DOHH2 (cell line): ENCODE results near the gene SLC16A7.
"Not testable (repeated sequence)": the region's sequence is repeated elsewhere in the genome, so short reads cannot be mapped to it uniquely, and the experiment has no call there.

Source experiments
- H3F3A ChIP-seq: fragments of 200-600 bp; sonication (generic), shearing (Covaris generic); 2 replicates; pipeline ENCODE4 v1.6.0; 2016; ENCODE audit warnings: antibody characterized with exemption, mild to moderate bottlenecking; ENCODE audit not compliant: control insufficient read depth, insufficient read depth
- H3K27ac ChIP-seq: fragments of 200-600 bp; sonication (generic); 2 replicates; pipeline ENCODE4 v1.5.1; 2014; ENCODE audit warnings: low read depth, mild to moderate bottlenecking, low read length, moderate library complexity
- H3K27me3 ChIP-seq: fragments of 200-600 bp; sonication (generic); 2 replicates; pipeline ENCODE4 v1.6.1; 2014; ENCODE audit warnings: mild to moderate bottlenecking, low read length, mixed read lengths; ENCODE audit not compliant: control insufficient read depth
- H3K36me3 ChIP-seq: fragments of 200-600 bp; sonication (generic); 2 replicates; pipeline ENCODE4 v1.6.1; 2014; ENCODE audit warnings: mild to moderate bottlenecking, low read length, moderate library complexity, mixed read lengths; ENCODE audit not compliant: control insufficient read depth
- H3K4me1 ChIP-seq: fragments of 200-600 bp; sonication (generic); 2 replicates; pipeline ENCODE4 v1.6.1; 2014; ENCODE audit warnings: mild to moderate bottlenecking, low read length, mixed read lengths; ENCODE audit not compliant: control insufficient read depth
- H3K4me2 ChIP-seq: fragments of 200-600 bp; sonication (generic); 2 replicates; pipeline ENCODE4 v1.6.0; 2014; ENCODE audit warnings: mild to moderate bottlenecking, low read length, moderate library complexity
- H3K4me3 ChIP-seq: fragments of 200-600 bp; sonication (generic); 2 replicates; pipeline ENCODE4 v1.5.1; 2014; ENCODE audit warnings: mild to moderate bottlenecking, low read length, mixed read lengths
- H3K79me2 ChIP-seq: fragments of 200-600 bp; sonication (generic); 2 replicates; pipeline ENCODE4 v1.6.1; 2014; ENCODE audit warnings: mild to moderate bottlenecking, low read length, mixed read lengths; ENCODE audit not compliant: control insufficient read depth
- H3K9me2 ChIP-seq: fragments of 200-600 bp; sonication (generic); replicated peaks from 2 replicates; pipeline ENCODE4 v1.6.1; 2014; ENCODE audit warnings: mild to moderate bottlenecking, low read length, mixed read lengths; ENCODE audit not compliant: control insufficient read depth
- H3K9me3 ChIP-seq: fragments of 200-600 bp; sonication (generic); 2 replicates; pipeline ENCODE4 v1.6.1; 2014; ENCODE audit warnings: antibody characterized with exemption, low read length, mixed read lengths; ENCODE audit not compliant: control insufficient read depth, insufficient read depth
- H4K20me1 ChIP-seq: fragments of 200-600 bp; sonication (generic); 2 replicates; pipeline ENCODE4 v1.6.0; 2014; ENCODE audit warnings: low read depth, mild to moderate bottlenecking, antibody characterized with exemption, low read length, moderate library complexity; ENCODE audit not compliant: control insufficient read depth, insufficient read depth
- CTCF ChIP-seq: fragments of 200-600 bp; sonication (generic); IDR thresholded peaks from one replicate; pipeline ENCODE4 v1.5.1; 2014; ENCODE audit warnings: antibody characterized with exemption, mild to moderate bottlenecking, low read depth, low read length; ENCODE audit not compliant: poor library complexity, severe bottlenecking
- EZH2phosphoT487 ChIP-seq: fragments of 200-600 bp; sonication (generic); IDR thresholded peaks from 2 replicates; pipeline ENCODE4 v1.6.1; 2017; ENCODE audit warnings: borderline replicate concordance, mild to moderate bottlenecking, antibody characterized with exemption, low read length, moderate library complexity, mixed read lengths

Gene SLC16A7

GRCh38 chr12:59737725-59738463, 142.1 kb downstream of the SLC16A7 start:
- no peaks in the 10 kb centered on the region for H3K9me3 ChIP-seq
- no peaks in the 10 kb centered on the region for H4K20me1 ChIP-seq
- H3K36me3 ChIP-seq = no peaks in the 10 kb centered on the region; the same call in 1 of the 2 replicates
- H3K9me2 ChIP-seq = no peaks in the 10 kb centered on the region
- H3K4me2 ChIP-seq = no peak overlapping the region
- no peak overlapping the region for H3K4me3 ChIP-seq
- no peak overlapping the region for H3K27ac ChIP-seq
- H3K79me2 ChIP-seq = no peaks in the 10 kb centered on the region
- TF ChIP-seq EZH2phosphoT487 (no peak), CTCF (no peak)
- H3K27me3 ChIP-seq = no peaks in the 10 kb centered on the region
- no peaks in the 10 kb centered on the region for H3F3A ChIP-seq
- no peaks in the 10 kb centered on the region for H3K4me1 ChIP-seq

- Histone ChIP-seq H4K20me1 (no peaks in the 10 kb centered on the region), H3K4me3 (no peak overlapping the region), H3K9me3 (no peaks in the 10 kb centered on the region), H3K9me2 (no peaks in the 10 kb centered on the region), H3K27me3 (no peaks in the 10 kb centered on the region), H3K27ac (no peak overlapping the region), H3K36me3 (peaks cover 8% of the 10 kb centered on the region; the same call in 1 of the 2 replicates), H3K4me2 (no peak overlapping the region), H3K79me2 (no peaks in the 10 kb centered on the region), H3F3A (no peaks in the 10 kb centered on the region), H3K4me1 (no peaks in the 10 kb centered on the region)
- no peak for TF ChIP-seq EZH2phosphoT487
- TF ChIP-seq CTCF = no peak
These were observed 147.0 kb downstream of the SLC16A7 start for GRCh38 chr12:59742841-59743240.

- Histone ChIP-seq H4K20me1 (no peaks in the 10 kb centered on the region), H3K4me3 (no peak overlapping the region), H3K9me2 (no peaks in the 10 kb centered on the region), H3K36me3 (peaks cover 8% of the 10 kb centered on the region; the same call in 1 of the 2 replicates), H3K79me2 (no peaks in the 10 kb centered on the region), H3K4me1 (no peaks in the 10 kb centered on the region), H3K27ac (no peak overlapping the region), H3K27me3 (no peaks in the 10 kb centered on the region), H3F3A (no peaks in the 10 kb centered on the region), H3K9me3 (0 out of 2 replicates have a peak, but pooled peaks cover 2% of the 10 kb centered on the region), H3K4me2 (no peak overlapping the region)
- TF ChIP-seq EZH2phosphoT487 (no peak), CTCF (no peak)
These were observed 148.7 kb downstream of the SLC16A7 start for GRCh38 chr12:59744564-59744963.

DNA sequence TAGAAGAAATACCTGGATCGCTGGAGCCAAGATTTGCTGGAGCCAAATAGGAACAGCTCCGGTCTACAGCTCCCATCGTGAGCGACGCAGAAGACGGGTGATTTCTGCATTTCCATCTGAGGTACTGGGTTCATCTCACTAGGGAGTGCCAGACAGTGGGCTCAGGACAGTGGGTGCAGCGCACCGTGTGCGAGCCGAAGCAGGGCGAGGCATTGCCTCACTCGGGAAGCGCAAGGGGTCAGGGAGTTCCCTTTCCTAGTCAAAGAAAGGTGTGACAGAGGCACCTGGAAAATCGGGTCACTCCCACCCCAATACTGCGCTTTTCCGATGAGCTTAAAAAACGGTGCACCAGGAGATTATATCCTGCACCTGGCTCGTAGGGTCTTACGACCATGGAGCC, 155.3 kb downstream of the SLC16A7 start:
- not testable (repeated sequence) for H3K36me3 ChIP-seq, H3K27ac ChIP-seq, H3K9me2 ChIP-seq, H3K9me3 ChIP-seq, H3K4me1 ChIP-seq, H3K27me3 ChIP-seq, H3K4me3 ChIP-seq, H4K20me1 ChIP-seq, H3K79me2 ChIP-seq, H3F3A ChIP-seq, H3K4me2 ChIP-seq
